Parathyroid adenoma (tissue), 2 donors: ENCODE measurements around the gene CACNA1C.

ENCODE experiments used
- H2AFZ ChIP-seq: fragments of 300-600 bp; sonication (generic); one replicate; pipeline ENCODE4 v1.7.0; 2017; ENCODE audit warnings: antibody characterized with exemption, mild to moderate bottlenecking
- H3K27ac ChIP-seq: fragments of 300-600 bp; sonication (generic); one replicate; pipeline ENCODE4 v1.7.0; 2017
- H3K27me3 ChIP-seq: fragments of 300-600 bp; sonication (generic); one replicate; pipeline ENCODE4 v1.7.0; 2017; ENCODE audit warnings: low read length; ENCODE audit not compliant: control insufficient read depth, insufficient read depth
- H3K36me3 ChIP-seq: fragments of 300-600 bp; sonication (generic); one replicate; pipeline ENCODE4 v1.7.0; 2017; ENCODE audit warnings: low read length; ENCODE audit not compliant: control insufficient read depth, insufficient read depth
- H3K4me1 ChIP-seq: fragments of 300-600 bp; sonication (generic); one replicate; pipeline ENCODE4 v1.7.0; 2017; ENCODE audit warnings: control low read depth
- H3K4me2 ChIP-seq: fragments of 300-600 bp; sonication (generic); one replicate; pipeline ENCODE4 v1.7.0; 2017; ENCODE audit warnings: low read length
- H3K4me3 ChIP-seq: fragments of 300-600 bp; sonication (generic); one replicate; pipeline ENCODE4 v1.7.0; 2017; ENCODE audit warnings: low read depth, low read length
- H3K79me2 ChIP-seq: fragments of 300-600 bp; sonication (generic); one replicate; pipeline ENCODE4 v1.7.0; 2017; ENCODE audit warnings: control low read depth
- H3K9ac ChIP-seq: fragments of 300-600 bp; sonication (generic); one replicate; pipeline ENCODE4 v1.7.0; 2017; ENCODE audit warnings: mild to moderate bottlenecking
- H3K9me3 ChIP-seq: fragments of 300-600 bp; sonication (generic); one replicate; pipeline ENCODE4 v1.7.0; 2017; ENCODE audit warnings: low read length; ENCODE audit not compliant: control insufficient read depth
- TF ChIP-seq, protein P1 (sequence below): fragments of 300-600 bp; sonication (generic); IDR thresholded peaks from one replicate; pipeline ENCODE4 v1.7.0; 2017; ENCODE audit warnings: antibody characterized with exemption, mild to moderate bottlenecking
- donor health status: primary hyperparathyroidism.

CACNA1C gene

DNA sequence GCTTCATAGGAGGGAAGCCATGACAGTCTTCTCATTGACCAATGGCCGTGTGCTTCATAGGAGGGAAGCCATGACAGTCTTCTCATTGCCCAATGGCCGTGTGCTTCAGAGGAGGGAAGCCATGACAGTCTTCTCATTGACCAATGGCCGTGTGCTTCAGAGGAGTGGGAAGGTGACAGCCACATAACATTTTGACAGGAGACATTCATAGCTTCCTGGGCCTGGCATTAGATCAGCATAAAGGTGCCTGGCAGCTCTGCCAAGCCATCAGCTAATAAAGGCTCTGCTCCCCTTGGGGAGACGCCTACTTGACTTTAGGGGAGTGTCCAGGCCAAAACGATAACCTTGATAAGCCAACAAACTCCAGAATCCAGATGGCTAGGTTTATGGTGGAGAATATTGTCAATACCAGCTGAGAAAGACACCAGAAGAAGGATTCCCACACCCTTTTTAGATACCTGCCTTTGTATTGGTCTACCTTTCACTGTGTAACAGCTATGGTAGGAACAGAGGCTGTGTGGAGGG lies 468.0 kb downstream of the CACNA1C start:
- H3K4me1 ChIP-seq: no peaks in the 10 kb centered on the region
- H3K9me3 ChIP-seq: no peaks in the 10 kb centered on the region
- no peak overlapping the region for H3K9ac ChIP-seq
- TF ChIP-seq, protein P1, sequence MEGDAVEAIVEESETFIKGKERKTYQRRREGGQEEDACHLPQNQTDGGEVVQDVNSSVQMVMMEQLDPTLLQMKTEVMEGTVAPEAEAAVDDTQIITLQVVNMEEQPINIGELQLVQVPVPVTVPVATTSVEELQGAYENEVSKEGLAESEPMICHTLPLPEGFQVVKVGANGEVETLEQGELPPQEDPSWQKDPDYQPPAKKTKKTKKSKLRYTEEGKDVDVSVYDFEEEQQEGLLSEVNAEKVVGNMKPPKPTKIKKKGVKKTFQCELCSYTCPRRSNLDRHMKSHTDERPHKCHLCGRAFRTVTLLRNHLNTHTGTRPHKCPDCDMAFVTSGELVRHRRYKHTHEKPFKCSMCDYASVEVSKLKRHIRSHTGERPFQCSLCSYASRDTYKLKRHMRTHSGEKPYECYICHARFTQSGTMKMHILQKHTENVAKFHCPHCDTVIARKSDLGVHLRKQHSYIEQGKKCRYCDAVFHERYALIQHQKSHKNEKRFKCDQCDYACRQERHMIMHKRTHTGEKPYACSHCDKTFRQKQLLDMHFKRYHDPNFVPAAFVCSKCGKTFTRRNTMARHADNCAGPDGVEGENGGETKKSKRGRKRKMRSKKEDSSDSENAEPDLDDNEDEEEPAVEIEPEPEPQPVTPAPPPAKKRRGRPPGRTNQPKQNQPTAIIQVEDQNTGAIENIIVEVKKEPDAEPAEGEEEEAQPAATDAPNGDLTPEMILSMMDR: no peak
- no peak overlapping the region for H3K4me3 ChIP-seq
- H3K27ac ChIP-seq: no peak overlapping the region
- no peaks in the 10 kb centered on the region for H3K36me3 ChIP-seq
- no peak overlapping the region for H2AFZ ChIP-seq
- H3K4me2 ChIP-seq: no peak overlapping the region
- no peaks in the 10 kb centered on the region for H3K79me2 ChIP-seq
- no peaks in the 10 kb centered on the region for H3K27me3 ChIP-seq

DNA sequence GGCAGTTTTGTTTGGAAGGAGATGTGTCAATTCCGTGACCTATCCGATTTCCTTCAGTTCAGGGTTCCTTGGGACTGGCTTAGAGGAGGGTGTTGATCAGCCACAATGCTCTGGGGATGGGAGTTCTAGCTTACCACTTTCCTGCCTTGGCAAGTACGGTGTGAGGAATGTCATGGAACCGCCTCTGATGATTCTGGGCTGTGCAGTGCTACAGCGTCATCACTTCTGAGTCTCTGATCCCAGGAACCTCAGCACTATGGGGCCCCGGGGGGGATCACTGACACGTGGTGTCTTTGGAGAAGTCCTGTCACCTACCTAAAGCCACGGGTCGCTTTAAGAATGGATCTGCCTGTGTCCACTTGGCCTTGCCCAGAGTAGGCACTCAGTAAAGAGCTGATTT lies 470.5 kb downstream of the CACNA1C start:
- Histone ChIP-seq H3K36me3 (no peaks in the 10 kb centered on the region), H3K4me2 (no peak overlapping the region), H3K27ac (no peak overlapping the region), H3K79me2 (no peaks in the 10 kb centered on the region), H3K9me3 (no peaks in the 10 kb centered on the region), H3K4me3 (no peak overlapping the region), H2AFZ (no peak overlapping the region), H3K4me1 (no peaks in the 10 kb centered on the region), H3K9ac (no peak overlapping the region), H3K27me3 (no peaks in the 10 kb centered on the region)
- TF ChIP-seq, protein P1: no peak

DNA sequence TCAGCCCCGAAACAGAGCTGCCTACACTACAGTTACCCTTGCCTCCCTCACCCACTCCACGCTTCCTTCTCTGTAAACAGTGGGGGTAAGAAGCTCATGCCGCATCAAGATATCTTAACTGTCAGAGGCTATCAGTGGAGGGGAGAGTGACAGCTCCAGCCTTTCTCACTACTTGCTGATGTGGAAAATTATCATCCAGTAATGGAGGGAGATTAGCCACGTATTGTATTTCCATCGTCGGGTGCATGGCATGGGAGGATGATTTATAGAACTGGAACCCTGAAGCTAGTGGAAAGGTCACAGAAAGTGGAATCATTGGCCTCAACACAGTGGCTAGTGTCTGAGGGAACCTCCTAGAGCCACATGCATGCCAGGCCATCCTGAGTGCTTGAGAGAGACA lies 471.1 kb downstream of the CACNA1C start:
- H3K27me3 ChIP-seq: no peaks in the 10 kb centered on the region
- H3K36me3 ChIP-seq: no peaks in the 10 kb centered on the region

DNA sequence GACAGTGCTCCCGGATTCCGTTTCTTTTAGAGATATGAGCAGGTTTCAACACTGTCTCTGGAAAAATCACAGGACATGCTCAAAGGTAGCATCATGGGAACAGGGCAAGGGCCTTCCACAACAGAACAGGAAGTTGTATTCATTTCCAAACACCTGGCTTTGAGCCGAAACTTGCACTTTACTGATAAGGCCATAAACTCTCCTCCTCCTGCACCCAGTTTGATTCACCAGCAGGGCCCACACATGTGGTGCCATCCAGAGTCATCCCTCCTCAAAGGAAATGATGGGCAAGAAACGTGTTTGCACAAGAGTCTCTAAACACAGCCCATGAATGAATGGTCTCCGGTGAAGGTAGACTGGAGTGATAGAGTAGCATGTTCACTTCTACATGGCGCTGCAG lies 473.6 kb downstream of the CACNA1C start:
- TF ChIP-seq, protein P1: no peak
- Histone ChIP-seq H3K27me3 (no peaks in the 10 kb centered on the region), H3K4me1 (no peaks in the 10 kb centered on the region), H3K4me3 (no peak overlapping the region), H3K27ac (no peak overlapping the region), H3K9ac (no peak overlapping the region), H3K4me2 (no peak overlapping the region), H3K79me2 (no peaks in the 10 kb centered on the region), H2AFZ (no peak overlapping the region), H3K36me3 (no peaks in the 10 kb centered on the region), H3K9me3 (no peaks in the 10 kb centered on the region)

More for the DNA sequence above, 471.1 kb downstream of the CACNA1C start:
- Histone ChIP-seq H3K4me1 (no peaks in the 10 kb centered on the region), H3K9me3 (no peaks in the 10 kb centered on the region), H2AFZ (no peak overlapping the region), H3K9ac (no peak overlapping the region), H3K4me3 (no peak overlapping the region), H3K79me2 (no peaks in the 10 kb centered on the region), H3K4me2 (no peak overlapping the region), H3K27ac (no peak overlapping the region)
- TF ChIP-seq, protein P1: no peak

DNA sequence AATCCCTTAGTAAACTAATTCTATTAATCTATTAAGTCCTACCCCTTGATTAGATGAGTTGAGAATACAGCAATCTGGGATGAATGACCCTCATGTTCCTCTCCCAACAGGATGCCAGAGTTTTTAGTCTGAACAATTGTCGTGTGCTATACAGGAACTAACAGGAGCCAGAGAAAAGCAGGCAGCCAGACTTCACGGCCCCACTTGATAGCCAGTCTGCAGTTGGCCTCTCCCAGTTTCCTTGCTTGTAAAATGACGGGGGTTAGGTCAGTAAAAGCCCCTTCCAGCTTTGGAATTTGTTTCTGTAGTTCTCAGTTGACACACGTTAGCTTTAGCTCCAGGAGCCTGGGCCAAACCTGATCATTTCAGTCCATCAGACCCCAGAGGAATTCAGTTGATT lies 475.2 kb downstream of the CACNA1C start:
- Histone ChIP-seq H3K9me3 (no peaks in the 10 kb centered on the region), H3K27ac (no peak overlapping the region), H3K79me2 (no peaks in the 10 kb centered on the region), H3K4me3 (no peak overlapping the region), H2AFZ (no peak overlapping the region), H3K27me3 (no peaks in the 10 kb centered on the region), H3K36me3 (no peaks in the 10 kb centered on the region), H3K9ac (no peak overlapping the region), H3K4me1 (no peaks in the 10 kb centered on the region), H3K4me2 (no peak overlapping the region)
- TF ChIP-seq, protein P1: no peak
